Lower lobe of right lung (tissue), 2 donors: Measurements from ENCODE around the gene PROM1. TPM values are rescaled to one million over a fixed set of nuclear protein-coding genes. Genes with fewer than 3 reads are reported as not detected.

ENCODE experiments used
- ATAC-seq, 2 donors: fragments of 200-7000 bp; cut with Tn5 transposase; one replicate each; pipeline ENCODE4 v1.9.1; 2020 to 2022; ENCODE audit warnings: mild to moderate bottlenecking in 2 of 2, moderate library complexity in 2 of 2
- DNase-seq: peaks from one replicate; pipeline ENCODE4 v3.0.0-alpha.2; 2020
- H3K27ac ChIP-seq: fragments of 200-600 bp; one replicate; pipeline ENCODE4 v1.8.0; 2022
- H3K27me3 ChIP-seq: fragments of 200-600 bp; one replicate; pipeline ENCODE4 v1.8.0; 2022; ENCODE audit warnings: low read depth
- H3K36me3 ChIP-seq: fragments of 200-600 bp; one replicate; pipeline ENCODE4 v1.8.0; 2022; ENCODE audit warnings: mild to moderate bottlenecking
- H3K4me1 ChIP-seq: fragments of 200-600 bp; one replicate; pipeline ENCODE4 v1.8.0; 2022
- H3K4me3 ChIP-seq: fragments of 200-600 bp; one replicate; pipeline ENCODE4 v1.8.0; 2022; ENCODE audit warnings: mild to moderate bottlenecking
- H3K9me3 ChIP-seq: fragments of 200-600 bp; one replicate; pipeline ENCODE4 v1.8.0; 2022
- CTCF ChIP-seq: fragments of 200-600 bp; IDR thresholded peaks from one replicate; pipeline ENCODE4 v1.8.0; 2022; ENCODE audit warnings: antibody characterized with exemption, mild to moderate bottlenecking
- intact Hi-C: fragments of 100-400 bp; cut with DNase I; formaldehyde crosslinking; loops from one replicate; pipeline ENCODE4 v1.11.0; 2022
- total RNA-seq: library from RNA; stranded (reverse); fragmentation: NEBNext Ultra II Directional; extraction: Animal tissue kit (Norgen Biotek cat#: 25700); gene quantifications from one replicate; pipeline ENCODE4 v1.2.1, GENCODE V29; 2021
- donor health status: DM: no; HTN: yes; CAD: no; lungs with severe emphysema.

Gene PROM1
- total RNA-seq, 1 donor from 2014 or later: 10.1 TPM

GRCh38 chr4:15936495-15936894, 147.3 kb downstream of the PROM1 start:
- TF ChIP-seq CTCF: no peak
- no peaks in the 10 kb centered on the region for H3K9me3 ChIP-seq
- H3K36me3 ChIP-seq: no peaks in the 10 kb centered on the region
- no peak overlapping the region for H3K4me3 ChIP-seq
- H3K27me3 ChIP-seq: no peaks in the 10 kb centered on the region
- H3K27ac ChIP-seq: no peak overlapping the region
- intact Hi-C loops: no loop called here
- peak; percentile 56 to 78 for ATAC-seq
- H3K4me1 ChIP-seq: no peaks in the 10 kb centered on the region
- peak; percentile 48 for DNase-seq

- DNase-seq (no peak), ATAC-seq (no peak)
- Histone ChIP-seq H3K4me1 (no peaks in the 10 kb centered on the region), H3K27me3 (no peaks in the 10 kb centered on the region), H3K4me3 (no peak overlapping the region), H3K27ac (no peak overlapping the region), H3K9me3 (no peaks in the 10 kb centered on the region), H3K36me3 (no peaks in the 10 kb centered on the region)
- TF ChIP-seq CTCF: no peak
- intact Hi-C loops: no loop called here
Measured at GRCh38 chr4:15935504-15936402, 148.1 kb downstream of the PROM1 start.

GRCh38 chr4:15934259-15934658, 149.6 kb downstream of the PROM1 start:
- Histone ChIP-seq H3K9me3 (no peaks in the 10 kb centered on the region), H3K36me3 (no peaks in the 10 kb centered on the region), H3K4me3 (no peak overlapping the region), H3K27ac (no peak overlapping the region), H3K27me3 (no peaks in the 10 kb centered on the region), H3K4me1 (no peaks in the 10 kb centered on the region)
- DNase-seq (no peak), ATAC-seq (no peak)
- no peak for TF ChIP-seq CTCF
- intact Hi-C loops: no loop called here

- ATAC-seq (no peak), DNase-seq (no peak)
- H3K36me3 ChIP-seq: no peaks in the 10 kb centered on the region
- H3K9me3 ChIP-seq: no peaks in the 10 kb centered on the region
- no peak for TF ChIP-seq CTCF
- no peak overlapping the region for H3K27ac ChIP-seq
- intact Hi-C loops: no loop called here
- H3K27me3 ChIP-seq: no peaks in the 10 kb centered on the region
- H3K4me1 ChIP-seq: no peaks in the 10 kb centered on the region
- H3K4me3 ChIP-seq: no peak overlapping the region
Measured at GRCh38 chr4:15931451-15932210, 152.2 kb downstream of the PROM1 start.

GRCh38 chr4:15930314-15930713, 153.5 kb downstream of the PROM1 start:
- Histone ChIP-seq H3K4me1 (no peaks in the 10 kb centered on the region), H3K36me3 (no peaks in the 10 kb centered on the region), H3K4me3 (no peak overlapping the region), H3K27ac (no peak overlapping the region), H3K27me3 (no peaks in the 10 kb centered on the region), H3K9me3 (no peaks in the 10 kb centered on the region)
- DNase-seq (no peak), ATAC-seq (no peak)
- TF ChIP-seq CTCF: no peak
- intact Hi-C loops: no loop called here
